HEK293 (cell line): ENCODE data around the gene DNAJC5.

Experiments
- GLI4 ChIP-seq: fragments of 450-650 bp; formaldehyde crosslinking; IDR thresholded peaks from 2 replicates; pipeline ENCODE4 v1.5.1; 2016; ENCODE audit warnings: missing biosample characterization, missing genetic modification characterization
- HOXC10 ChIP-seq: sonication (generic); formaldehyde crosslinking; IDR thresholded peaks from 2 replicates; pipeline ENCODE4 v1.8.1; 2023; ENCODE audit warnings: mild to moderate bottlenecking, missing genetic modification reagents
- HOXD13 ChIP-seq: sonication (generic); formaldehyde crosslinking; IDR thresholded peaks from 2 replicates; pipeline ENCODE4 v1.8.0; 2022; ENCODE audit warnings: missing genetic modification reagents, borderline replicate concordance
- MYNN ChIP-seq: fragments of 450-650 bp; formaldehyde crosslinking; IDR thresholded peaks from 2 replicates; pipeline ENCODE4 v1.5.1; 2016; ENCODE audit warnings: missing biosample characterization, missing genetic modification characterization, borderline replicate concordance
- YY1 ChIP-seq: fragments of 450-650 bp; formaldehyde crosslinking; IDR thresholded peaks from 2 replicates; pipeline ENCODE4 v1.5.1; 2018; ENCODE audit warnings: missing biosample characterization, missing genetic modification characterization
- ZBTB7A ChIP-seq: fragments of 450-650 bp; formaldehyde crosslinking; IDR thresholded peaks from 2 replicates; pipeline ENCODE4 v1.5.1; 2016; ENCODE audit warnings: low read depth, missing biosample characterization, missing genetic modification characterization
- ZIC2 ChIP-seq: fragments of 450-650 bp; formaldehyde crosslinking; IDR thresholded peaks from 2 replicates; pipeline ENCODE4 v1.5.1; 2016; ENCODE audit warnings: missing biosample characterization, missing genetic modification characterization
- ZNF274 ChIP-seq, 2 experiments: fragments of 200-500 bp in 1 of 2; fragments of 450-650 bp in 1 of 2; sonication (Bioruptor generic) in 1 of 2; formaldehyde crosslinking in 1 of 2; IDR thresholded peaks; 2 replicates each; pipeline versions ENCODE4 v1.5.1 to v1.6.1; 2014 to 2016; ENCODE audit warnings: borderline replicate concordance in 1 of 2, inconsistent platforms in 1 of 2, low read length in 1 of 2, missing biosample characterization in 1 of 2, missing genetic modification characterization in 1 of 2
- ZNF416 ChIP-seq: fragments of 450-650 bp; formaldehyde crosslinking; IDR thresholded peaks from 2 replicates; pipeline ENCODE4 v1.5.1; 2016; ENCODE audit warnings: missing biosample characterization, missing genetic modification characterization
- ZNF549 ChIP-seq: fragments of 450-650 bp; IDR thresholded peaks from 2 replicates; pipeline ENCODE4 v1.5.1; 2018; ENCODE audit warnings: missing biosample characterization, missing genetic modification characterization, mild to moderate bottlenecking, inconsistent platforms, moderate library complexity
- ZNF629 ChIP-seq: fragments of 450-650 bp; formaldehyde crosslinking; IDR thresholded peaks from 2 replicates; pipeline ENCODE4 v1.5.1; 2017; ENCODE audit warnings: missing biosample characterization, missing genetic modification characterization
- TF ChIP-seq, protein P1 (sequence below): fragments of 450-650 bp; formaldehyde crosslinking; IDR thresholded peaks from 2 replicates; pipeline ENCODE4 v1.5.1; 2016; ENCODE audit warnings: missing biosample characterization, missing genetic modification characterization
- TF ChIP-seq, protein P2 (sequence below): fragments of 450-650 bp; formaldehyde crosslinking; IDR thresholded peaks from 2 replicates; pipeline ENCODE4 v1.5.1; 2016; ENCODE audit warnings: missing biosample characterization, missing genetic modification characterization, low read depth

DNA sequence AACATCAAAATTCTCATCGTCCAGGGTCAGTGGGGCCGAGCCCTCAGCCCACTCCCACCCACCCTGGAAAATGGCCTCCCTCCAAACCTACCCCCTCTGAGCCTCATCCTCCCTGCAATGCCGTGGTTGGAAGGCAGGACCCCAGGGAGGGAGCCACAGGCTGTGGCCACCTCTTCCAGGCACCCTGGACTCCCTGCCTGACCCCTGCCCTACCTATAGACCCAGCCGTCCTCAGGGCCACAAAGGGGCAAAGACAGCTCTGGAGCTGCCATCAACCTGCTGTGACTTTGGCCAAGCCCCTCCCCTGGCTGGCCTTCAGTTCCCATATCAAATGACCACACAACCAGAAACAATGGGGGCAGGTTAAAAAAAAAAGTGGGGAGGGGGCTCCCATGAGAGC is 63.5 kb downstream of the DNAJC5 start:
- TF ChIP-seq ZNF629 = no peak
- TF ChIP-seq ZIC2 (tag by site-specific recombination) = no peak
- TF ChIP-seq ZNF549 (tag by site-specific recombination) = no peak
- TF ChIP-seq, protein P1, sequence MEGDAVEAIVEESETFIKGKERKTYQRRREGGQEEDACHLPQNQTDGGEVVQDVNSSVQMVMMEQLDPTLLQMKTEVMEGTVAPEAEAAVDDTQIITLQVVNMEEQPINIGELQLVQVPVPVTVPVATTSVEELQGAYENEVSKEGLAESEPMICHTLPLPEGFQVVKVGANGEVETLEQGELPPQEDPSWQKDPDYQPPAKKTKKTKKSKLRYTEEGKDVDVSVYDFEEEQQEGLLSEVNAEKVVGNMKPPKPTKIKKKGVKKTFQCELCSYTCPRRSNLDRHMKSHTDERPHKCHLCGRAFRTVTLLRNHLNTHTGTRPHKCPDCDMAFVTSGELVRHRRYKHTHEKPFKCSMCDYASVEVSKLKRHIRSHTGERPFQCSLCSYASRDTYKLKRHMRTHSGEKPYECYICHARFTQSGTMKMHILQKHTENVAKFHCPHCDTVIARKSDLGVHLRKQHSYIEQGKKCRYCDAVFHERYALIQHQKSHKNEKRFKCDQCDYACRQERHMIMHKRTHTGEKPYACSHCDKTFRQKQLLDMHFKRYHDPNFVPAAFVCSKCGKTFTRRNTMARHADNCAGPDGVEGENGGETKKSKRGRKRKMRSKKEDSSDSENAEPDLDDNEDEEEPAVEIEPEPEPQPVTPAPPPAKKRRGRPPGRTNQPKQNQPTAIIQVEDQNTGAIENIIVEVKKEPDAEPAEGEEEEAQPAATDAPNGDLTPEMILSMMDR (tag by site-specific recombination) = no peak
- TF ChIP-seq GLI4 (tag by site-specific recombination) = no peak
- TF ChIP-seq ZNF416 (tag by site-specific recombination) = no peak
- TF ChIP-seq, protein P2, sequence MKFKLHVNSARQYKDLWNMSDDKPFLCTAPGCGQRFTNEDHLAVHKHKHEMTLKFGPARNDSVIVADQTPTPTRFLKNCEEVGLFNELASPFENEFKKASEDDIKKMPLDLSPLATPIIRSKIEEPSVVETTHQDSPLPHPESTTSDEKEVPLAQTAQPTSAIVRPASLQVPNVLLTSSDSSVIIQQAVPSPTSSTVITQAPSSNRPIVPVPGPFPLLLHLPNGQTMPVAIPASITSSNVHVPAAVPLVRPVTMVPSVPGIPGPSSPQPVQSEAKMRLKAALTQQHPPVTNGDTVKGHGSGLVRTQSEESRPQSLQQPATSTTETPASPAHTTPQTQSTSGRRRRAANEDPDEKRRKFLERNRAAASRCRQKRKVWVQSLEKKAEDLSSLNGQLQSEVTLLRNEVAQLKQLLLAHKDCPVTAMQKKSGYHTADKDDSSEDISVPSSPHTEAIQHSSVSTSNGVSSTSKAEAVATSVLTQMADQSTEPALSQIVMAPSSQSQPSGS (tag by site-specific recombination) = no peak
- TF ChIP-seq HOXD13 = no peak
- TF ChIP-seq ZNF274 (IDR thresholded peaks at IDR 0.05; ENCODE audit: low read length) = no peak
- TF ChIP-seq ZNF274 (tag by site-specific recombination; IDR thresholded peaks at IDR 0.05; ENCODE audit: borderline replicate concordance) = no peak
- TF ChIP-seq HOXC10 (CRISPR knock-in tag) = no peak
- no peak for TF ChIP-seq ZBTB7A (tag by site-specific recombination)
- no peak for TF ChIP-seq MYNN (tag by site-specific recombination)
- TF ChIP-seq YY1 (tag by site-specific recombination) = no peak
